AG09319 (cell line): Measurements from ENCODE around the gene CAPN15.

Experiments used
- DNase-seq: peaks from one replicate; pipeline ENCODE4 v3.0.0-alpha.2; 2010; ENCODE audit warnings: low read depth; ENCODE audit errors: extremely low read depth
- TF ChIP-seq, protein P1 (sequence below): IDR thresholded peaks from 2 replicates; pipeline ENCODE4 v1.5.1; 2011; ENCODE audit warnings: low read depth, mild to moderate bottlenecking, inconsistent platforms, low read length, moderate library complexity

Gene CAPN15

DNA sequence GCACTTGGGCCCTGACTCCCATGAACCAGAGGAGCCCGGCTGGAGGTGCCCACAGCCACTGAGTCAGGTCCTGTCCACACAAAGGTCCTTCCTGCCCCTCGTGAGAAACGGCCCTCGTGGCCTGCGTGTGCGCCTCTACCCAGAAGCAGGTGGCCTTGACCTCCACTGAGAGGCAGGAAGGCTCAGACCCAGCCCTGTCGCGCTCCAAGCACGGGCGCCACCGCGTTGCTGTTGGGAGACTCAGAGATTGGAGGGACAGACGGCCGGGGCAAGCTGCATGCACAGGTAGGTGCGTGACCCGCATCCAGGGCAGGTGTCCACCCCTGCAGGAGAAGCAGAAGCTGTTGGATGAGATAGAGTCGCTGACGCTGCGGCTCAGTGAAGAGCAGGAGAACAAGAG lies 8.1 kb upstream of the CAPN15 start:
- TF ChIP-seq, protein P1, sequence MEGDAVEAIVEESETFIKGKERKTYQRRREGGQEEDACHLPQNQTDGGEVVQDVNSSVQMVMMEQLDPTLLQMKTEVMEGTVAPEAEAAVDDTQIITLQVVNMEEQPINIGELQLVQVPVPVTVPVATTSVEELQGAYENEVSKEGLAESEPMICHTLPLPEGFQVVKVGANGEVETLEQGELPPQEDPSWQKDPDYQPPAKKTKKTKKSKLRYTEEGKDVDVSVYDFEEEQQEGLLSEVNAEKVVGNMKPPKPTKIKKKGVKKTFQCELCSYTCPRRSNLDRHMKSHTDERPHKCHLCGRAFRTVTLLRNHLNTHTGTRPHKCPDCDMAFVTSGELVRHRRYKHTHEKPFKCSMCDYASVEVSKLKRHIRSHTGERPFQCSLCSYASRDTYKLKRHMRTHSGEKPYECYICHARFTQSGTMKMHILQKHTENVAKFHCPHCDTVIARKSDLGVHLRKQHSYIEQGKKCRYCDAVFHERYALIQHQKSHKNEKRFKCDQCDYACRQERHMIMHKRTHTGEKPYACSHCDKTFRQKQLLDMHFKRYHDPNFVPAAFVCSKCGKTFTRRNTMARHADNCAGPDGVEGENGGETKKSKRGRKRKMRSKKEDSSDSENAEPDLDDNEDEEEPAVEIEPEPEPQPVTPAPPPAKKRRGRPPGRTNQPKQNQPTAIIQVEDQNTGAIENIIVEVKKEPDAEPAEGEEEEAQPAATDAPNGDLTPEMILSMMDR, result no peak
- DNase-seq, result no peak

DNA sequence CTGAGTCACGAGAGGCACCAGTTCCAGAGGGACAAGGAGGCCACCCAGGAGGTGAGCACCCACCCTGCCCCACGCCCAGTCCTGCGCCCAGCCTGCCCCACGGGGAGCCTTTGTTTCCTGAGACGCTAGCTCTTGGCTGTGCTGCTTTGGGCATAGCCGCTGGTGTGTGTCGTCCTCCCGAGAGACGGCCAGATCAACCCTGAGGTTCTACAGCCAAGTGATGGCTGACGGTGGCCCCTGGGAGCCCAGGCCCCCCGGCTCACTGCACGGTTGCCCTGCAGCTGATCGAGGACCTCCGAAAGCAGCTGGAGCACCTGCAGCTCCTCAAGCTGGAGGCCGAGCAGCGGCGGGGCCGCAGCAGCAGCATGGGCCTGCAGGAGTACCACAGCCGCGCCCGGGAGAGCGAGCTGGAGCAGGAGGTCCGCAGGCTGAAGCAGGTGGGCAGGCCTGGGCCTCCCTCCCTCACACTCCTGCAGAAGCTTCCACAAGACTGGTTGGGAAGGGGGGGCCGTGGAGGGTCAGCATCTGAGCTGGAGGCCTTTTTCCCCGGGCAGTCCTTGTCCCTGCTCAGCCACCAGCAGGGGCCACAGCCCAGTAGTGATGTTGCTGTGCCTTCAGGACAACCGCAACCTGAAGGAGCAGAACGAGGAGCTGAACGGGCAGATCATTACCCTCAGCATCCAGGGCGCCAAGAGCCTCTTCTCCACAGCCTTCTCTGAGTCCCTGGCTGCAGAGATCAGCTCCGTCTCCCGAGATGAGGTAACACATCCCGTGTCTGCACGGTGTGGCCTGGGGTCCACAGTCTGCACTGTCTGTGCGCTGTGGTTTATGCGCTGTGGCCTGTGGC lies 7.4 kb upstream of the CAPN15 start:
- TF ChIP-seq, protein P1, result no peak
- DNase-seq, result no peak

DNA sequence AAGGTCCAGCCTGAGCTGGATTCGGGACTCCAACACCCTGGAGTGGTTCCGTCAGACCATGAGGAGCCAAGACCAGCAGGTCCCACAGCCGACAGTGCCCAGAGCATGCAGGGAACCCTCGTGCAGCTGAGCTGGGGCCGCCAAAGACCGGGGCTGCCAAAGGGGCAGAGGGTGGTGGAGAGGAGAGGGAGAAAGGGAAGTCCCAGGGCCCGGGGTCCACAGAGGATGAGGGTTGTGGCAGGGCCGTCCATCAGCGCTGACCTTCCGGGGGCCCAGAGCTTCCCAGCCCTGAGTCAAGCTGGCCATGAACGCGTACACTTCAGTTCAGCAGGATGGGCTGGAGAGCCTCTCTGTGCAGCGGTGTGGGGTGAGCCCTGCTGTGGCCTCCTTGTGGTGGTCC lies 6.7 kb upstream of the CAPN15 start:
- no peak for DNase-seq
- TF ChIP-seq, protein P1, result no peak

DNA sequence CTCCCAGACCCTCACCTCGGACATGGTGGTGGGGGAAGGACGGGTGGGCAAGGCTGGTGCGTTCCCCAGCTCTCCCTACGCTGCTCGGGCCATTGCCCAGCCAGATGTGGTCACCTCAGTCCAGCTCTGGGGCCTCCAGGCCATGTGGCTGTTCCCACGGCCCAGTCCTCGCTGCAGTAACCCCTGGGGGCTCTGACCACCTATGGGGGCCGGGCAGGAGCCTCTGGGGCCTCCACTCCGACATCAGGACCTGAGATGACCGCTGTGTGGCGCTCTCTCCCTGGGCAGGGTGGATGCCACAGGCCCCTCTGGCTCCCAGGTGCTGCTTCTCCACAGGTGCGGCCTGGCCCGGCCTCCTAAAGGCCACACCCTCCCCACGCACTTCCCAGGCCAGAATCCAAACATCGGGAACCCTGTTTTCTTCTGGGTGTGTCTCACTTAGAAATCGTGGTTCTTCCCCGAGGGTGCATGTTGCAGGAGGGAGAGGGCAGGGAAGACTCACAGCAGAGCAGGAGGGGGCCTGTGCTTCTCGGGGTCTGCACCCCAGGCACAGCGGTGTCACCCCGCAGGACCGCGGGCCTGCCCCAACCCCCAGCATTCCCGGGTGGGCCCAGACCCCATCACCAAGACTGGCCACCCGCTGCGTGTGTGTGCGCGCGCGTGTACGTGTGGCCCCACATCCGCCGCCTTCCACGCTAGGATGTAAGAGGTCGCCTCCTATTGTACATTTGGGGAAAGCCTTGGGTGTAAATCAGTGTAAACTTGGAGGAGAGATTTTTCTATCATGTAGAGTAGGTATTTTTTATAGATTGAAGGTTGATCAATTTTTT lies 5.9 kb upstream of the CAPN15 start:
- TF ChIP-seq, protein P1, result no peak
- no peak for DNase-seq

DNA sequence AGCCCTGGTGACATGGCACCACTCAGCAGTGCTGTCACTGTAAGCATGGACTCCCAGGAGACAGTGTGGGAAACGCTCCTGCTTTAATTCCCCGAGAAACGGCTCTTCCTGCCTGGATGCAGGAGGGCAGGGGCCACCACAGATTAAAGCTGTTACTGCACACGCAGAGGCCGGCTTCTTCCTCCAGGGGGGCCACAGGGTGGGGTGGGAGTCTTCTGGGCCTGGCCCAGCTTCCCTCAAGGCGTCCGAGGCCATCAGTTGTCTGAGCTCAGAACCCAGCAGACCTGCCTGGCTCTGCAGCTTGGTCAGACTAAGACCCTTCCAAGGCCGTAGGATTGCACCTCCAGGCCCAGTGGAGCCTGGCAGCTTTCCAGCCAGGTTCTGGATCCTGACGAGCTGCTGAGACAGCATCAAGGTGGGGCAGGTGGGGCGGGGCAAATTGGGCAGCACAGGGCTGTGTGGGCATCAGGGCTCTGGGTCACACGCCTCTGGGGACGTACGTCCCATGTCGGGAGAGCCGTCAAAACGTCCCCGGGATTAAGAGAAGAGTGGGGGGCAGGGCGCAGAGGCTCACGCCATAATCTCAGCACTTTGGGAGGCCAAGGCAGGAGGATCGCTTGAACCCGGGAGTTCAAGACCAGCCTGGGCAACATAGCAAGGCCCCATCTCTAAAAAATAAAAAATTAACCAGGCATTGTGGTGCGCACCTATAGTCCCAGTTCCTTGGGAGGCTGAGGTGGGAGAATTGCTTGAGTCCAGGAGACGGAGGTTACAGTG lies 5.0 kb upstream of the CAPN15 start:
- TF ChIP-seq, protein P1, result no peak
- DNase-seq, result no peak

DNA sequence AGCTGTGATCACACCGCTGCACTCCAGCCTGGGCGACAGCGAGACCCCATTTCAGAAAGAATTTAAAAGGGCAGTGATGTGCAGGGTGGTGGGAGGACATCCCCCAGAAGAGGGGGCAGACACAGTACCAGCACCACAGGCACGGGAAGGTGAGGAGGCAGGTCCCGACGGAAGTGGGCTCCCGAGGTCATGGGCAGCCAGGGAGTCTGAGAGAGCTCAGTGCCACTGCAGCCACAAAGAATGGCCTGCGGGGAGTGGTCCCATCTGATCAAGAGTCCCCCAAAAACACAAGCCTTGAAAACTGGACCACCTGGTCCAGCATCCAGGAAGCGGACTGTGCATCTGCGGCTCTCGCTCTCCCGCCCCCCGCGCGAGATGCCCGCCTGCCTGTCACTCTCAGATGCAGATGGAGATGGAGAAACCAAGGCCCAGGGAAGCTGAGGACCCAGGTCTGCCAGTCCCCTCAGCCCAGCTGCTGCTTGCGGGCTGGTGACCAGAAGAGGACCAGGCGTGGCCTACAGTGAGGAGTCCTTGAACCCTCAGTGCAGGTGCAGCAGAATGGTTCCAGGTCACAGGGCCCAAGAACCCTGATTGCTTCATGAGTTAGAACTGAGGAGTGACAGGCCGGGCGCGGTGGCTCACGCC lies 4.3 kb upstream of the CAPN15 start:
- no peak for DNase-seq
- TF ChIP-seq, protein P1, result no peak
